Neuronal stem cell (in vitro differentiated cells): ENCODE results near the gene BARHL1.

Experiments used
- DNase-seq: peaks from one replicate; pipeline ENCODE4 v3.0.0-alpha.2; 2013; ENCODE audit warnings: low spot score
- H2AFZ ChIP-seq: one replicate; pipeline ENCODE4 v1.6.1; 2013; ENCODE audit warnings: mild to moderate bottlenecking, low read length, inconsistent platforms
- H2AK5ac ChIP-seq: 2 replicates; pipeline ENCODE4 v1.6.1; 2013; ENCODE audit warnings: low read depth, mild to moderate bottlenecking, inconsistent platforms, low read length, moderate library complexity, mixed read lengths
- H2BK120ac ChIP-seq: 2 replicates; pipeline ENCODE4 v1.6.1; 2013; ENCODE audit warnings: low read depth, mild to moderate bottlenecking, inconsistent platforms, low read length, moderate library complexity, mixed read lengths
- H2BK12ac ChIP-seq: one replicate; pipeline ENCODE4 v1.6.1; 2013; ENCODE audit warnings: low read length, inconsistent platforms
- H2BK15ac ChIP-seq: 2 replicates; pipeline ENCODE4 v1.6.1; 2013; ENCODE audit warnings: mild to moderate bottlenecking, low read length, inconsistent platforms, mixed read lengths
- H2BK5ac ChIP-seq: one replicate; pipeline ENCODE4 v1.6.1; 2013; ENCODE audit warnings: inconsistent platforms, mild to moderate bottlenecking, low read length, moderate library complexity
- H3K14ac ChIP-seq: one replicate; pipeline ENCODE4 v1.6.1; 2013; ENCODE audit warnings: low read length, inconsistent platforms
- H3K18ac ChIP-seq: 2 replicates; pipeline ENCODE4 v1.6.1; 2013; ENCODE audit warnings: low read length, inconsistent platforms
- H3K23ac ChIP-seq: 2 replicates; pipeline ENCODE4 v1.6.1; 2013; ENCODE audit warnings: low read depth, mild to moderate bottlenecking, mixed read lengths, low read length, inconsistent platforms; ENCODE audit not compliant: poor library complexity
- H3K27ac ChIP-seq: replicated peaks from 3 replicates; pipeline ENCODE4 v1.5.1; 2013; ENCODE audit warnings: low read length, inconsistent platforms
- H3K27me3 ChIP-seq, 3 experiments: 2 replicates each; pipeline ENCODE4 v1.6.1; 2013; ENCODE audit warnings: low read length in 3 of 3, mild to moderate bottlenecking in 2 of 3, inconsistent platforms in 1 of 3, low read depth in 1 of 3, mixed read lengths in 1 of 3, moderate library complexity in 1 of 3; ENCODE audit not compliant: control insufficient read depth in 3 of 3, insufficient read depth in 3 of 3
- H3K36me3 ChIP-seq, 2 donors: replicated peaks in 1 of 2; 2 replicates each; pipeline ENCODE4 v1.6.1; 2013; ENCODE audit warnings: low read length in 2 of 2; ENCODE audit not compliant: control insufficient read depth in 2 of 2, insufficient read depth in 2 of 2
- H3K4ac ChIP-seq: 2 replicates; pipeline ENCODE4 v1.6.1; 2013; ENCODE audit warnings: inconsistent platforms, mild to moderate bottlenecking, low read length, moderate library complexity
- H3K4me1 ChIP-seq, 2 donors: 1 replicate in 1 of 2; 2 replicates in 1 of 2; pipeline ENCODE4 v1.6.1; 2013; ENCODE audit warnings: low read length in 2 of 2, low read depth in 1 of 2; ENCODE audit not compliant: control insufficient read depth in 2 of 2, insufficient read depth in 1 of 2
- H3K4me2 ChIP-seq: one replicate; pipeline ENCODE4 v1.6.1; 2013; ENCODE audit warnings: mild to moderate bottlenecking, low read length, inconsistent platforms; ENCODE audit not compliant: insufficient read depth, poor library complexity, severe bottlenecking
- H3K4me3 ChIP-seq, 2 donors: 2 replicates each; pipeline ENCODE4 v1.5.1; 2013; ENCODE audit warnings: low read length in 2 of 2, mild to moderate bottlenecking in 2 of 2, inconsistent platforms in 1 of 2, moderate library complexity in 1 of 2
- H3K79me1 ChIP-seq: one replicate; pipeline ENCODE4 v1.6.1; 2013; ENCODE audit warnings: low read depth, mild to moderate bottlenecking, inconsistent platforms, low read length, moderate library complexity
- H3K9ac ChIP-seq: one replicate; pipeline ENCODE4 v1.6.1; 2013; ENCODE audit warnings: mild to moderate bottlenecking, low read depth, low read length, inconsistent platforms; ENCODE audit not compliant: poor library complexity
- H3K9me3 ChIP-seq, 2 donors: replicated peaks in 1 of 2; 2 replicates each; pipeline versions ENCODE3 to v1.6.1; 2013; ENCODE audit warnings: low read length in 2 of 2, mild to moderate bottlenecking in 2 of 2, inconsistent platforms in 1 of 2, low read depth in 1 of 2, mixed read lengths in 1 of 2, moderate library complexity in 1 of 2; ENCODE audit not compliant: control insufficient read depth in 2 of 2, insufficient read depth in 1 of 2
- H4K8ac ChIP-seq: one replicate; pipeline ENCODE4 v1.6.1; 2013; ENCODE audit warnings: low read depth, mild to moderate bottlenecking, inconsistent platforms, low read length, moderate library complexity
- H4K91ac ChIP-seq: one replicate; pipeline ENCODE4 v1.6.1; 2013; ENCODE audit warnings: low read length, low read depth, mild to moderate bottlenecking, inconsistent platforms; ENCODE audit not compliant: poor library complexity
- WGBS, 2 donors: extraction: QIAGEN DNeasy Blood & Tissue Kit; methylation state at CpG; one replicate each; pipeline ENCODE4 v1.1.7; 2013; ENCODE audit warnings: missing lambda C conversion rate in 2 of 2, mixed read lengths in 1 of 2; ENCODE audit not compliant: insufficient read length in 2 of 2, insufficient replicate concordance in 1 of 2; ENCODE audit errors: extremely low coverage in 2 of 2; 5-methylcytosine and 5-hydroxymethylcytosine counted together

BARHL1 gene

DNA sequence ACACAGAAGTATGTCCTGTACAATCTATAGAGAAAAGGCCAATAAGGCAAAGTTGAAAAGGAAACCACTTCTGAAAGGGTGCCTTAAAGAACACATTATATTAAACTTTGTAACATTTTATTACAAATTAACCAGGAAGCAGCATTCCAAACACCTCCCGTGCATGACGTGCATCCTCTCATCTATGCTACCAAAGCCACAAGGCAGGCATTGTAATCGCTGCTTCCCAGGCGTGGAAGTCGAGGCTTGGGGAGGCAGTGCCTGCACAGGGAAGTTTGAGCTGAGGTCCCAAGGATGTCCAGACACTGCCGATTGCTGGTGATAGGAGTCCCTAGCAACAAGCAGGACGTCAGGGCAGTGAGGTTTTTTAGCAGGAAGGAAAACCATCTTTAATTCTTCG, 44.3 kb upstream of the BARHL1 start:
- Histone ChIP-seq H3K23ac (no peak overlapping the region), H2AK5ac (no peak overlapping the region), H2AFZ (no peak overlapping the region), H3K4me1 (peaks cover 0 to 4% of the 10 kb centered on the region in 2 donors), H4K91ac (no peak overlapping the region), H3K27me3 (peaks cover 0 to 17% (median 0%) of the 10 kb centered on the region in 3 experiments), H3K27ac (no peak overlapping the region), H3K36me3 (no peaks in the 10 kb centered on the region), H2BK12ac (no peak overlapping the region), H2BK5ac (no peak overlapping the region), H4K8ac (no peak overlapping the region), H3K4me2 (no peak overlapping the region), H3K9ac (no peak overlapping the region), H3K4me3 (no peak overlapping the region), H2BK120ac (no peak overlapping the region), H3K18ac (peak overlapping the region; percentile 52), H2BK15ac (no peak overlapping the region), H3K9me3 (peaks cover 4 to 5% of the 10 kb centered on the region in 2 donors), H3K14ac (no peak overlapping the region), H3K79me1 (no peaks in the 10 kb centered on the region), H3K4ac (no peak overlapping the region)
- no peak for DNase-seq
- WGBS, 2 donors = no CpG with 5 or more reads among the region's 8 CpGs

DNA sequence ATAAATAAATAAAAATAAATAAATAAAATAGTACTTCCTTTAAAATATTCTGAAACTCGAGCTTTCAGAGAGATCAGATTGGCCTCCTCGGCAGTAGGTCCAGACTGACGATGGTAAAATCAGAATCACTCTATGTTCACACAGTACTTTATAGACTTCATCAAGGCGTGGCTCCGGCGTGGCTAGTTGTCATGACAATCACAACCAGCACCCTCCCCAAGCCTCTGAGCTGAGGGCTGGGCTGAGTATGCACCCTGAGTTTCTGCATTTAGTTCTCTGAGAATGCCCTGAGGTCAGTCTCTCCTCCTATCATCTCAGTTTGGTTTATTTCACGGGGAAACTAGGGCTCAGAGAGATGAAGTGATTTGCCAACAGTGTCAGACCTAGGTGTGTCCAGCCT, 43.3 kb upstream of the BARHL1 start:
- H2AFZ ChIP-seq = no peak overlapping the region
- no peak overlapping the region for H3K4me2 ChIP-seq
- H3K18ac ChIP-seq = no peak overlapping the region
- H3K36me3 ChIP-seq = no peaks in the 10 kb centered on the region
- H3K4ac ChIP-seq = no peak overlapping the region
- no peak overlapping the region for H2BK12ac ChIP-seq
- no peaks in the 10 kb centered on the region for H3K79me1 ChIP-seq
- no peak overlapping the region for H4K8ac ChIP-seq
- DNase-seq = no peak
- H3K4me3 ChIP-seq = no peak overlapping the region
- no peak overlapping the region for H4K91ac ChIP-seq
- peaks cover 2 to 12% of the 10 kb centered on the region in 2 donors for H3K4me1 ChIP-seq
- H2BK5ac ChIP-seq = no peak overlapping the region
- H3K23ac ChIP-seq = no peak overlapping the region
- H3K9ac ChIP-seq = no peak overlapping the region
- no peak overlapping the region for H3K14ac ChIP-seq
- peaks cover 3 to 4% of the 10 kb centered on the region in 2 donors for H3K9me3 ChIP-seq
- no peak overlapping the region for H2BK120ac ChIP-seq
- H3K27me3 ChIP-seq = peaks cover 0 to 23% (median 0%) of the 10 kb centered on the region in 3 experiments
- no CpG with 5 or more reads among the region's 7 CpGs for WGBS, 2 donors
- no peak overlapping the region for H3K27ac ChIP-seq
- H2AK5ac ChIP-seq = no peak overlapping the region
- no peak overlapping the region for H2BK15ac ChIP-seq

DNA sequence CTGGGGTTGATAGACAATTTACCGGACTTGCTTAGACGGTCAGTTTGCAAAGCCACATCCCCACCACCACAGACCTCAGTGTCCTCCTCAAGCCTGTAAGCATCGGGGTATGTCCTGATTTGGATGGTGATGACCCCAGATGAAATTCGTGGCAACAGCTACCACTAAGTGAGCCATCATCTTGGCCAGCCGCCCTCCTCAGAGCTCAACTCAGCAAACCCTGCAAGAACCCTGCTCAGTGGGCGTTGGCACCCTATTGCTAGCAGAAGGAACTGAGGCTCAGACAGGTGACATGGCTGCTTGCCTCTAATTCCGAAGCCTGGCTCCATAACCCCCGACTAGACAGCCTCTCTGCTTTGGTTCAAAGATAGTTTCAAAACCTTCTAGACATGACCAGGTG, 41.4 kb upstream of the BARHL1 start:
- H2BK15ac ChIP-seq = no peak overlapping the region
- H3K27ac ChIP-seq = no peak overlapping the region
- H3K79me1 ChIP-seq = no peaks in the 10 kb centered on the region
- no peak overlapping the region for H2AFZ ChIP-seq
- H3K9me3 ChIP-seq = peaks cover 0 to under 1% of the 10 kb centered on the region in 2 donors
- no peak overlapping the region for H2BK12ac ChIP-seq
- H3K18ac ChIP-seq = no peak overlapping the region
- H3K4me3 ChIP-seq = no peak overlapping the region
- peaks cover 0 to 37% (median 0%) of the 10 kb centered on the region in 3 experiments for H3K27me3 ChIP-seq
- no peak overlapping the region for H4K8ac ChIP-seq
- no peak overlapping the region for H2BK5ac ChIP-seq
- H3K23ac ChIP-seq = no peak overlapping the region
- DNase-seq = no peak
- H2BK120ac ChIP-seq = no peak overlapping the region
- H3K9ac ChIP-seq = no peak overlapping the region
- H4K91ac ChIP-seq = peak overlapping the region; percentile 40
- no peak overlapping the region for H3K14ac ChIP-seq
- peaks cover 2 to 19% of the 10 kb centered on the region in 2 donors for H3K4me1 ChIP-seq
- H2AK5ac ChIP-seq = no peak overlapping the region
- no peaks in the 10 kb centered on the region for H3K36me3 ChIP-seq
- WGBS, 2 donors = no CpG with 5 or more reads among the region's 8 CpGs
- H3K4me2 ChIP-seq = no peak overlapping the region
- H3K4ac ChIP-seq = no peak overlapping the region

DNA sequence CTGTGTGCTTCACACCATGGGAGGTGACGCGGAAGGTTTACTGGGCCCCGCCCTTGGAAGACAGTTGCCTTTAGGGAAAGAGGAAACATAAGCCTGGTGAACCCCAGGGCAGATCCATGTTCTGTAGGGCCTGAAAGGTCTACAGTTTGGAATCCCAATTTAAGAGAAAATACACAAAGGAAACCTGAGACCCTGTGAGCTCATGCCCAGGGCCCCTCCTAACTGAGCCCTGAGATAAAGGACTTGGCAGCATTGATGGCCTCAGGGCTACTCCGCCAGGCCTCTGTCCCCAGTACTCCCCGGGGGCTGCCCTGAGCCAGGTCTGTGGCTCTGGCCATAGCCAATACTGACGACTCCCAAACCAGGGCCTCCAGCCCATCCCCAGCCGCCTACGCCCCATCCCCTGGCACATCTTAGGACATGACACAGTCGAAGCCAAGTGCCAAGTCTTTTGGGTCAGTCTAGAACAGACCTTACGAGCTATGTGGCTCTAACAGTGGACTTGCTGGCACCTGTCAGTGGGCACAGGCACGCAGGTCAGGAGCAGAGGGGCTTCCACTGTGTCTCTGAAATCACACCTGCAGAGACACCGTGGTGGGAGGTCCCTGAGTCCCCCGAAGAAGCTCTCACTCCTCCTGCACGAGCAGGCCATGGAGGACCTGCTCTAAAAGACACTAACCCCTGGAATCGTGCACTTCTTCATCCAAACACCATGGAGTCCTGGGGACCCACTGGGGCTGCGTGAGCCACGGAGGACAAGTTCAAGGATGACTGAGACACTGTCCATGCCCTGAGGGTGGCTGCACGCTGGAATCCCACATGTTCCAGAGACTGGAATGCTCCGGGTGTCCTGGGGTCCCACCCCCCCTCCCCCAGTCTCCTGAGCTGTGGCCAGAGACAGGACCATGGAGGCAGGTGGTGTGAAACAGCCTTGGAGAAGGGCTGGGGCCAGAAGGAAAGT, 40.3 kb upstream of the BARHL1 start:
- Histone ChIP-seq H3K18ac (peak overlapping the region; percentile 81), H2AK5ac (peak overlapping the region; percentile 44), H3K23ac (no peak overlapping the region), H3K27ac (no peak overlapping the region), H4K8ac (no peak overlapping the region), H3K4me1 (peaks cover 10 to 26% of the 10 kb centered on the region in 2 donors), H2BK120ac (peak overlapping the region; percentile 6), H3K79me1 (no peaks in the 10 kb centered on the region), H2BK15ac (peak overlapping the region; percentile 76), H3K4ac (no peak overlapping the region), H3K4me3 (no peak overlapping the region), H3K9ac (no peak overlapping the region), H3K4me2 (no peak overlapping the region), H3K14ac (peak overlapping the region; percentile 2), H2AFZ (no peak overlapping the region), H2BK5ac (peak overlapping the region; percentile 8), H2BK12ac (no peak overlapping the region), H3K27me3 (peaks cover 0 to 37% (median 0%) of the 10 kb centered on the region in 3 experiments), H3K9me3 (no peaks in the 10 kb centered on the region), H3K36me3 (no peaks in the 10 kb centered on the region), H4K91ac (no peak overlapping the region)
- no peak for DNase-seq
- no CpG with 5 or more reads among the region's 19 CpGs for WGBS, 2 donors
